ENCODE results near the gene SLC6A1. TPM values are rescaled to one million over a fixed set of nuclear protein-coding genes. Genes with fewer than 3 reads are reported as not detected.

Gene SLC6A1
- total and polyA plus RNA-seq, 4 donors: 16.0 to 71.9 (median 33.8) TPM

DNA sequence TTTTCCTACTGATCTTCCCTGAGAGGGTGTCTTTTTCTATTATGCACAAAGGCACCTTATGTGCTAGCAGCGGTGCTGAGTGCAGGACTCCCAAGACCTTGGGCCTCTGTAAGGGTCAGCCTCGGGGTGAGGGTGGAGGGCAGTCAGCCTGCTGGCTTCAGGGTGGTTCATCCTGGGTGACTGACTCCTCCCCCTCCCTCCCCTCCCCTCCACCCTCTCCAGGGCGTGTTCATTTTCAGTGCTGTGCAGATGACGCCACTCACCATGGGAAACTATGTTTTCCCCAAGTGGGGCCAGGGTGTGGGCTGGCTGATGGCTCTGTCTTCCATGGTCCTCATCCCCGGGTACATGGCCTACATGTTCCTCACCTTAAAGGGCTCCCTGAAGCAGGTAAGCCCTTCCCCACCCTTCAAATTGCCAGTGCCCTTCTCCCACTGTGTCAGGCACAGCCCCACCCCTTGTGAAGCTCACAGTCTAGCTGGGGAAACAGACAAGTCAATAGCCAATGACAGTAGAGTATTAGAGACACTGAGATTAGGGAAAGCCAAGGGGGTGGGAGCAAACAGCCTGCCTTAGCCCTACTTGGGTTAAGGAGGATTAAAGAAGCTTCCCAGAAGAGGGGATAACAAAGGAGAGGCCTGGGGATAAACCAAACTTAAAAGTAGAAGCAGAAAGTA is 41.9 kb downstream of the SLC6A1 start:
- Histone ChIP-seq H3K9ac (ENCODE audit: low read depth in 1 of 2, low read length in 2 of 2) (no peak overlapping the region), H3K27ac (ENCODE audit: low read depth in 1 of 2, low read length in 2 of 2) (no peak overlapping the region), H3K9me3 (ENCODE audit: control insufficient read depth in 4 of 4, low read length in 3 of 4) (no peaks in the 10 kb centered on the region), H3K36me3 (ENCODE audit: control insufficient read depth in 4 of 4, insufficient read depth in 3 of 4, low read depth in 1 of 4, low read length in 3 of 4) (peaks cover 0 to 53% (median 32%) of the 10 kb centered on the region in 4 donors), H3K27me3 (ENCODE audit: control insufficient read depth in 4 of 4, insufficient read depth in 4 of 4, low read length in 3 of 4) (no peaks in the 10 kb centered on the region), H3K4me1 (ENCODE audit: control insufficient read depth in 4 of 4, insufficient read depth in 4 of 4, low read length in 3 of 4) (no peaks in the 10 kb centered on the region), H3K4me3 (ENCODE audit: low read depth in 1 of 3, low read length in 3 of 3) (no peak overlapping the region)
- WGBS: 69% methylated on average over 5 of the region's 5 CpGs
- TF ChIP-seq GABPA (IDR thresholded peaks at IDR 0.05 in 1 of 2, conservative IDR thresholded peaks at IDR 0.05 in 1 of 2) (no peak), TAF1 (conservative IDR thresholded peaks at IDR 0.05) (no peak), HNF4G (IDR thresholded peaks at IDR 0.05) (no peak), RXRA (IDR thresholded peaks at IDR 0.05) (no peak)
- TF ChIP-seq, protein P1, sequence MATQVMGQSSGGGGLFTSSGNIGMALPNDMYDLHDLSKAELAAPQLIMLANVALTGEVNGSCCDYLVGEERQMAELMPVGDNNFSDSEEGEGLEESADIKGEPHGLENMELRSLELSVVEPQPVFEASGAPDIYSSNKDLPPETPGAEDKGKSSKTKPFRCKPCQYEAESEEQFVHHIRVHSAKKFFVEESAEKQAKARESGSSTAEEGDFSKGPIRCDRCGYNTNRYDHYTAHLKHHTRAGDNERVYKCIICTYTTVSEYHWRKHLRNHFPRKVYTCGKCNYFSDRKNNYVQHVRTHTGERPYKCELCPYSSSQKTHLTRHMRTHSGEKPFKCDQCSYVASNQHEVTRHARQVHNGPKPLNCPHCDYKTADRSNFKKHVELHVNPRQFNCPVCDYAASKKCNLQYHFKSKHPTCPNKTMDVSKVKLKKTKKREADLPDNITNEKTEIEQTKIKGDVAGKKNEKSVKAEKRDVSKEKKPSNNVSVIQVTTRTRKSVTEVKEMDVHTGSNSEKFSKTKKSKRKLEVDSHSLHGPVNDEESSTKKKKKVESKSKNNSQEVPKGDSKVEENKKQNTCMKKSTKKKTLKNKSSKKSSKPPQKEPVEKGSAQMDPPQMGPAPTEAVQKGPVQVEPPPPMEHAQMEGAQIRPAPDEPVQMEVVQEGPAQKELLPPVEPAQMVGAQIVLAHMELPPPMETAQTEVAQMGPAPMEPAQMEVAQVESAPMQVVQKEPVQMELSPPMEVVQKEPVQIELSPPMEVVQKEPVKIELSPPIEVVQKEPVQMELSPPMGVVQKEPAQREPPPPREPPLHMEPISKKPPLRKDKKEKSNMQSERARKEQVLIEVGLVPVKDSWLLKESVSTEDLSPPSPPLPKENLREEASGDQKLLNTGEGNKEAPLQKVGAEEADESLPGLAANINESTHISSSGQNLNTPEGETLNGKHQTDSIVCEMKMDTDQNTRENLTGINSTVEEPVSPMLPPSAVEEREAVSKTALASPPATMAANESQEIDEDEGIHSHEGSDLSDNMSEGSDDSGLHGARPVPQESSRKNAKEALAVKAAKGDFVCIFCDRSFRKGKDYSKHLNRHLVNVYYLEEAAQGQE (IDR thresholded peaks at IDR 0.05): no peak
- TF ChIP-seq, protein P2, sequence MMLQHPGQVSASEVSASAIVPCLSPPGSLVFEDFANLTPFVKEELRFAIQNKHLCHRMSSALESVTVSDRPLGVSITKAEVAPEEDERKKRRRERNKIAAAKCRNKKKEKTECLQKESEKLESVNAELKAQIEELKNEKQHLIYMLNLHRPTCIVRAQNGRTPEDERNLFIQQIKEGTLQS (IDR thresholded peaks at IDR 0.05): no peak
- no peak for DNase-seq (ENCODE audit: low spot score)

DNA sequence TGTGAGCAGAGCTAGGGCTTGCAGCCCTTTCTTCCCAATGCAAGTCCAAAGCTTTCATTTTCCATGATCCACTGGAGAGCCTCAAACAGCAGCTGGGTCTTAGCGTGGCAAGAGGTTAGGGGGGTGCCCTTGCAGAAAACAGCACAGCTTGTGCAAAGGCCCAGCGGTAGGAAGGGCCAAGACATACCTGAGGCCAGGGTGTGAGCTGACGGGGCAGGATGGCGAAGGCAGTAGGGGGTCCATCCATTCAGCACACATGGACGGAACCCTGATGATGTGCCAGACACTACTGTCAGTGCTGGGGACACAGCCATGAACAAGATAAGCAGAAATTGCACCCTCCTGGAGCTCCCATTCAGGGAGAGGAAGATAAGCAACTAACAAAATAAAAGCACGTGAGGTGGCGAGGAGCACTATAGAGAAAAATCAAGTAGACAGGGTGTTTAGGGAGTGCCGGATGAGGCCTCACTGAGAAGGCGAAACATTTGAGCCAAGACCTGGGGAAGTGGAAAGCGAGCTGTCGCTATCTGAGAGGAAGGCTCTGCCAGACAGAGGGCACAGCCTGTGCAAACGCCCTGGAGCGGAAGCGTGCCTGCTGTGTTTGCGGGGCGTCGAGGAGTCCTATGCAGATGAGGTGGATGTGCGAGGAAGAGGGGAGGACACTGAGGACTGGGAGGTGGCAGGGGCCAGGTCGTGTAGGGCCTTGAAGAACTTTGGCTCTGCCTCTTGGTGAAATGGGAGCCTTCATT is 43.4 kb downstream of the SLC6A1 start:
- 88% methylated on average over 19 of the region's 19 CpGs for WGBS
- Histone ChIP-seq H3K27ac (ENCODE audit: low read depth in 1 of 2, low read length in 2 of 2) (no peak overlapping the region), H3K4me1 (ENCODE audit: control insufficient read depth in 4 of 4, insufficient read depth in 4 of 4, low read length in 3 of 4) (no peaks in the 10 kb centered on the region), H3K36me3 (ENCODE audit: control insufficient read depth in 4 of 4, insufficient read depth in 3 of 4, low read depth in 1 of 4, low read length in 3 of 4) (peaks cover 0 to 45% (median 28%) of the 10 kb centered on the region in 4 donors), H3K27me3 (ENCODE audit: control insufficient read depth in 4 of 4, insufficient read depth in 4 of 4, low read length in 3 of 4) (no peaks in the 10 kb centered on the region), H3K4me3 (ENCODE audit: low read depth in 1 of 3, low read length in 3 of 3) (no peak overlapping the region), H3K9ac (ENCODE audit: low read depth in 1 of 2, low read length in 2 of 2) (no peak overlapping the region), H3K9me3 (ENCODE audit: control insufficient read depth in 4 of 4, low read length in 3 of 4) (no peaks in the 10 kb centered on the region)
- no peak for DNase-seq (ENCODE audit: low spot score)
- TF ChIP-seq FOXA1 (IDR thresholded peaks at IDR 0.05) (no peak), GABPA (IDR thresholded peaks at IDR 0.05 in 1 of 2, conservative IDR thresholded peaks at IDR 0.05 in 1 of 2) (no peak), HNF4A (conservative IDR thresholded peaks at IDR 0.05) (no peak), RXRA (IDR thresholded peaks at IDR 0.05) (no peak), TAF1 (conservative IDR thresholded peaks at IDR 0.05) (no peak), EGR1 (IDR thresholded peaks at IDR 0.05; ENCODE audit: low read depth in 2 of 2) (no peak), FOXA2 (IDR thresholded peaks at IDR 0.05) (no peak), SP1 (IDR thresholded peaks at IDR 0.05) (no peak)
- TF ChIP-seq, protein P2 (IDR thresholded peaks at IDR 0.05): no peak
- TF ChIP-seq, protein P3, sequence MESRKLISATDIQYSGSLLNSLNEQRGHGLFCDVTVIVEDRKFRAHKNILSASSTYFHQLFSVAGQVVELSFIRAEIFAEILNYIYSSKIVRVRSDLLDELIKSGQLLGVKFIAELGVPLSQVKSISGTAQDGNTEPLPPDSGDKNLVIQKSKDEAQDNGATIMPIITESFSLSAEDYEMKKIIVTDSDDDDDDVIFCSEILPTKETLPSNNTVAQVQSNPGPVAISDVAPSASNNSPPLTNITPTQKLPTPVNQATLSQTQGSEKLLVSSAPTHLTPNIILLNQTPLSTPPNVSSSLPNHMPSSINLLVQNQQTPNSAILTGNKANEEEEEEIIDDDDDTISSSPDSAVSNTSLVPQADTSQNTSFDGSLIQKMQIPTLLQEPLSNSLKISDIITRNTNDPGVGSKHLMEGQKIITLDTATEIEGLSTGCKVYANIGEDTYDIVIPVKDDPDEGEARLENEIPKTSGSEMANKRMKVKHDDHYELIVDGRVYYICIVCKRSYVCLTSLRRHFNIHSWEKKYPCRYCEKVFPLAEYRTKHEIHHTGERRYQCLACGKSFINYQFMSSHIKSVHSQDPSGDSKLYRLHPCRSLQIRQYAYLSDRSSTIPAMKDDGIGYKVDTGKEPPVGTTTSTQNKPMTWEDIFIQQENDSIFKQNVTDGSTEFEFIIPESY (IDR thresholded peaks at IDR 0.05): no peak
- TF ChIP-seq, protein P4, sequence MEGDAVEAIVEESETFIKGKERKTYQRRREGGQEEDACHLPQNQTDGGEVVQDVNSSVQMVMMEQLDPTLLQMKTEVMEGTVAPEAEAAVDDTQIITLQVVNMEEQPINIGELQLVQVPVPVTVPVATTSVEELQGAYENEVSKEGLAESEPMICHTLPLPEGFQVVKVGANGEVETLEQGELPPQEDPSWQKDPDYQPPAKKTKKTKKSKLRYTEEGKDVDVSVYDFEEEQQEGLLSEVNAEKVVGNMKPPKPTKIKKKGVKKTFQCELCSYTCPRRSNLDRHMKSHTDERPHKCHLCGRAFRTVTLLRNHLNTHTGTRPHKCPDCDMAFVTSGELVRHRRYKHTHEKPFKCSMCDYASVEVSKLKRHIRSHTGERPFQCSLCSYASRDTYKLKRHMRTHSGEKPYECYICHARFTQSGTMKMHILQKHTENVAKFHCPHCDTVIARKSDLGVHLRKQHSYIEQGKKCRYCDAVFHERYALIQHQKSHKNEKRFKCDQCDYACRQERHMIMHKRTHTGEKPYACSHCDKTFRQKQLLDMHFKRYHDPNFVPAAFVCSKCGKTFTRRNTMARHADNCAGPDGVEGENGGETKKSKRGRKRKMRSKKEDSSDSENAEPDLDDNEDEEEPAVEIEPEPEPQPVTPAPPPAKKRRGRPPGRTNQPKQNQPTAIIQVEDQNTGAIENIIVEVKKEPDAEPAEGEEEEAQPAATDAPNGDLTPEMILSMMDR (IDR thresholded peaks at IDR 0.05; ENCODE audit: low read depth, low read length, missing input control): no peak
- TF ChIP-seq, protein P1 (IDR thresholded peaks at IDR 0.05): no peak

All from liver (tissue), 9 donors.